Measurements from ENCODE around the gene FUT8.

FUT8 gene

GRCh38 chr14:65495196-65495595 is 82.7 kb downstream of the FUT8 start:
- DNase-seq (ENCODE audit: low read depth), result no peak

DNA sequence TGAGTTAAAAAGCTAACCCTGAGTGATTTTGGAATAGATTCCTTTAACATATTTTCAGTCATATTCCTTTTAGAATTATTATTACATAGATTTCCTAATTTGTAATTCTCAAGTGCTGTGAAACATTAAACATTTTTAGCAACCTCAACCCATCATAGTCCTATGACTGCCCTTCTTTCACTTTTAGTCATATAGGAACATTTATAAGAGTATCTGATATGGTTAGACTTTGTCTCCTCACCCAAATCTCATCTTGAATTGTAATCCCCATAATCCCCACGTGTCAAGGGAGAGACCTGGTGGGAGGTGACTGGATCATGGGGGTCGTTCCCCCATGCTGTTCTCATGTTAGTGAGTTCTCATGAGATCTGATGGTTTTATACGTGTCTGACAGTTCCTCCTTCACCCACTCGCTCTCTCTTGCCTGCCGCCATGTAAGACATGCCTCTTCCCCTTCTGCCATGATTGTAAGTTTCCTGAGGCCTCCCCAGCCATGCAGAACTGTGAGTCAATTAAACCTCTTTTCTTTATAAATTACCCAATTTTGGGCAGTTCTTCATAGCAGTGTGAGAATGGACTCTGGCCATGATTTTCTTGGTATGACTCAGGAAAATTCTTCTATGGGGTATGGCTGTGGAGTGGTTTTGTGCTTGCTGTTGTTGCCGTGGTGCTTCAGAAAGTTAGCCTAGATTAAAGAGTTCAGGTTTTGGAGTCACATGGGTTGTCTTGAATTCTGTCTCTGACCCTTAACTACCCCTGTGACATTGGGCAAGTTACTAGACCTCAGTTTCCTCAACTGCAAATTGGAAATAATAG is 83.9 kb downstream of the FUT8 start:
- no peak for DNase-seq (ENCODE audit: low read depth)

GRCh38 chr14:65499138-65499537 is 86.6 kb downstream of the FUT8 start:
- DNase-seq (ENCODE audit: low read depth), result no peak

- no peak for DNase-seq (ENCODE audit: low read depth)
Measured at GRCh38 chr14:65500075-65500474, 87.5 kb downstream of the FUT8 start.

DNA sequence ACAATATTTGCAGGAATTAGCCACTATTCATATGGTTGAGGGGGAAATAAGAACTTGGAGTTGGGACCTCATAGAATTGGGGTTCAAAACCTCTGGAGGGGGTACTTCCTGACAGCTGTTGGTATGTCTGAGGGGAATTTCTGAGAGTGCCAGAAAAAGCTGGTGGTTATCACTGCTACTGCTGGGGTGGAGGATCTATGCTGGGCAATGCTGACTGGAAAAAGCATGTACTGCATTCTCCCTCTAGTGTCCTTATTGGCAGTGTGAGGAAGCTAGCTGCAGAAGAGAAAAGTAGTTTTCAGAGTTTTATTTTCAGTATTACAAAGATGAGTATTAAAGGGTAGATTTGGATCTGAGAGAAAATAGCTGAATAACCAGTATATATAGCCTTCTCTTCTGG is 88.8 kb downstream of the FUT8 start:
- DNase-seq (ENCODE audit: low read depth), result no peak

- no peak for DNase-seq (ENCODE audit: low read depth)
Measured at GRCh38 chr14:65502676-65503124, 90.2 kb downstream of the FUT8 start.

GRCh38 chr14:65503771-65504170 is 91.2 kb downstream of the FUT8 start:
- DNase-seq (ENCODE audit: low read depth), result no peak

- no peak for DNase-seq (ENCODE audit: low read depth)
Measured at GRCh38 chr14:65506801-65507200, 94.3 kb downstream of the FUT8 start.

DNA sequence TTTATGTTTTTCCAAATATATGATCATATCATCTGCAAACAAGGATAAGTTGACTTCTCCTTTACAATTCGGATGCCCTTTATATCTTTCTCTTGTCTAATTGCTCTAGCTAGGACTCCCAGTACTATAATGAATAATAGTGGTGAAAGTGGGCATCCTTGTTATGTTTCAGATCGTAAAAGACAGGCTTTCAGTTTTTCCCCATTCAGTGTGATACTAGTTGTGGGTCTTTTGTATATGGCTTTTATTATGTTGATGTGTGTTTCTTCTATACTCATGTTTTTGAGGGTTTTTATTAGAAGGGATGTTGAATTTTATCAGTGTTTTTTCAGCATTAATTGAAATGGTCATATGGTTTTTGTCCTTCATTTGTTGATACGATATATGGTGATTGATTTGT is 97.3 kb downstream of the FUT8 start:
- no peak for DNase-seq (ENCODE audit: low read depth)

GRCh38 chr14:65513671-65514070 is 101.1 kb downstream of the FUT8 start:
- DNase-seq (ENCODE audit: low read depth), result no peak

- no peak for DNase-seq (ENCODE audit: low read depth)
Measured at GRCh38 chr14:65517635-65518542, 105.4 kb downstream of the FUT8 start.

DNA sequence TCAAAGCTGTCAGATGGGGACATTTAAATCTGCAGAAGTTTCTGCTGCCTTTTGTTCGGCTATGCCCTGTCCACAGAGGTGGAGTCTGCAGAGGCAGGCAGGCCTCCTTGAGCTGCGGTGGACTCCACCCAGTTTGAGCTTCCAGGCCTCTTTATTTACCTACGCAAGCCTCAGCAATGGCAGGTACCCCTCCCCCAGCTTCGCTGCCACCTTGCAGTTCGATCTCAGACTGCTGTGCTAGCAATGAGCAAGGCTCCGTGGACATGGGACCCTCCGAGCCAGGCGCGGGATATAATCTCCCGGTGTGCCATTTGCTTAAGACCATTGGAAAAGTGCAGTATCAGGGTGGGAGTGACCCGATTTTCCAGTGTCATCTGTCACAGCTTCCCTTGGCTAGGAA is 115.5 kb downstream of the FUT8 start:
- DNase-seq (ENCODE audit: low read depth), result no peak

DNA sequence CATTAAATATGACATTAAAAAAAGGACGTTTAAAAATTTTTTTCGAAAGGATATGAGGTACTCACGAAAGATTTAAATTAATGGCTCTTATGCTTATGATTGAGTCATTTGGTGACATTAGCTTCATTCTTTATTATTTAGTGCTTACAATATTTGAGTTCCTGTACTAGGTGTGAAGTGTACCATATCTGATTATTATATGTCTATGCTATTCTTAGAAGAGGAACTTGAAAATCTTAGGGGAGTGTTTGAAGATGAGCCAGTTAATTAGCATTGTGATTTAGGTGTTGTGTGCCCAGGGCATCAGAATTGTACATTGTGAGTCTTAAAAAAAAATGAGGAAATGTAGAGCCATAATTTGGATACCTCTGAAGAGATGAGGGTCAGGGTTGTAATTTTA is 118.6 kb downstream of the FUT8 start:
- no peak for DNase-seq (ENCODE audit: low read depth)

- no peak for DNase-seq (ENCODE audit: low read depth)
Measured at GRCh38 chr14:65533736-65534404, 121.3 kb downstream of the FUT8 start.

DNA sequence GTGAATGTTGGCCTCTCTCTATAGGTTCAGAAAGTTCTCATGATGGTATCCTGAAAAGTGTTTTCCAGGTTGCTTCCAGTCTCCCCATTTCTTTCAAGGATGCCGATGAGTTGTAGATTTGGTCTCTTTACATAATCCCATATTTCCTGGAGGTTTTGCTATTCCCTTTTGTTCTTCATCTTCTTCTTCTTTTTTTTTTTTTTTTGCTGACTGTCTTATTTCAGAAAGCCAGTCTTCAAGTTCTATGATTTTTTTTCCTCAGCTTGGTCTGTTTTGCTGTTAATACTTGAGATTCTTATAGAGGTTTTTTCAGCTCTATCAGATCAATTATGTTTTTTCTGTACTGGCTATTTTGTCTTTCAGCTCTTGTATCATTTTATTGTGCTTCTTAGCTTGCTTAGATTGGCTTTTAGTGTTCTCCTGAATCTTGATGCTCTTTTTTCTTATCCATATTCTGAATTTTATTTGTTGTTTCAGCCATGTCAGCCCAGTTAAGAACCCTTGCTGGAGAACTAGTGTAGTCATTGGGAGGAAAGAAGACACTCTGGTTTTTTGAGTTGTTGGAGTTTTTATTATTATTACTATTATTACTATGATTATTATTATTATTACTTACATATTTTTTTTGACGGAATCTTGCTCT is 124.4 kb downstream of the FUT8 start:
- no peak for DNase-seq (ENCODE audit: low read depth)

GRCh38 chr14:65548878-65549277 is 136.3 kb downstream of the FUT8 start:
- DNase-seq (ENCODE audit: low read depth), result no peak

GRCh38 chr14:65549429-65549828 is 136.9 kb downstream of the FUT8 start:
- no peak for DNase-seq (ENCODE audit: low read depth)

GRCh38 chr14:65550779-65551643 is 138.5 kb downstream of the FUT8 start:
- no peak for DNase-seq (ENCODE audit: low read depth)

GRCh38 chr14:65552724-65553123 is 140.2 kb downstream of the FUT8 start:
- no peak for DNase-seq (ENCODE audit: low read depth)

- DNase-seq (ENCODE audit: low read depth), result no peak
Measured at GRCh38 chr14:65554837-65555236, 142.3 kb downstream of the FUT8 start.

- DNase-seq (ENCODE audit: low read depth), result no peak
Measured at GRCh38 chr14:65555358-65555757, 142.8 kb downstream of the FUT8 start.

Data from stimulated activated CD8-positive, alpha-beta memory T cell treated with anti-CD3 and anti-CD28 coated beads, Interleukin-12 subunit alpha, Interleukin-12 subunit beta, amount 100 ng/mL, for 1 hour (primary cell).